SK-N-DZ (cell line): ENCODE measurements around the gene ZNF581.

Source experiments
- DNase-seq: peaks from one replicate; pipeline ENCODE4 v3.0.0-alpha.2; 2015; ENCODE audit warnings: low spot score

Gene ZNF581

GRCh38 chr19:55679343-55680257 lies 36.2 kb downstream of the ZNF581 start:
- DNase-seq = no peak

- no peak for DNase-seq
These were observed 37.1 kb downstream of the ZNF581 start for GRCh38 chr19:55680339-55681130.

GRCh38 chr19:55681131-55682092 lies 38.0 kb downstream of the ZNF581 start:
- no peak for DNase-seq

- no peak for DNase-seq
These were observed 40.2 kb downstream of the ZNF581 start for GRCh38 chr19:55683449-55684261.

GRCh38 chr19:55684946-55685681 lies 41.7 kb downstream of the ZNF581 start:
- no peak for DNase-seq

GRCh38 chr19:55685776-55686175 lies 42.3 kb downstream of the ZNF581 start:
- no peak for DNase-seq

- no peak for DNase-seq
These were observed 43.0 kb downstream of the ZNF581 start for GRCh38 chr19:55686311-55687050.

GRCh38 chr19:55687281-55688201 lies 44.1 kb downstream of the ZNF581 start:
- no peak for DNase-seq

GRCh38 chr19:55688422-55689218 lies 45.2 kb downstream of the ZNF581 start:
- peak; percentile 52 for DNase-seq

- no peak for DNase-seq
These were observed 46.1 kb downstream of the ZNF581 start for GRCh38 chr19:55689411-55690108.

GRCh38 chr19:55690109-55690768 lies 46.8 kb downstream of the ZNF581 start:
- no peak for DNase-seq

GRCh38 chr19:55690769-55691545 lies 47.5 kb downstream of the ZNF581 start:
- no peak for DNase-seq

- no peak for DNase-seq
These were observed 48.4 kb downstream of the ZNF581 start for GRCh38 chr19:55691561-55692481.

- no peak for DNase-seq
These were observed 49.2 kb downstream of the ZNF581 start for GRCh38 chr19:55692681-55693081.
